ENCODE results near the gene JARID2. TPM values are rescaled to one million over a fixed set of nuclear protein-coding genes. Genes with fewer than 3 reads are reported as not detected.

JARID2 gene
- total and polyA plus RNA-seq, 2 of the 13 experiments (the other 11 are each of a cell fraction or from before 2014, with no cell fraction given) = 7.5 to 10.3 TPM

DNA sequence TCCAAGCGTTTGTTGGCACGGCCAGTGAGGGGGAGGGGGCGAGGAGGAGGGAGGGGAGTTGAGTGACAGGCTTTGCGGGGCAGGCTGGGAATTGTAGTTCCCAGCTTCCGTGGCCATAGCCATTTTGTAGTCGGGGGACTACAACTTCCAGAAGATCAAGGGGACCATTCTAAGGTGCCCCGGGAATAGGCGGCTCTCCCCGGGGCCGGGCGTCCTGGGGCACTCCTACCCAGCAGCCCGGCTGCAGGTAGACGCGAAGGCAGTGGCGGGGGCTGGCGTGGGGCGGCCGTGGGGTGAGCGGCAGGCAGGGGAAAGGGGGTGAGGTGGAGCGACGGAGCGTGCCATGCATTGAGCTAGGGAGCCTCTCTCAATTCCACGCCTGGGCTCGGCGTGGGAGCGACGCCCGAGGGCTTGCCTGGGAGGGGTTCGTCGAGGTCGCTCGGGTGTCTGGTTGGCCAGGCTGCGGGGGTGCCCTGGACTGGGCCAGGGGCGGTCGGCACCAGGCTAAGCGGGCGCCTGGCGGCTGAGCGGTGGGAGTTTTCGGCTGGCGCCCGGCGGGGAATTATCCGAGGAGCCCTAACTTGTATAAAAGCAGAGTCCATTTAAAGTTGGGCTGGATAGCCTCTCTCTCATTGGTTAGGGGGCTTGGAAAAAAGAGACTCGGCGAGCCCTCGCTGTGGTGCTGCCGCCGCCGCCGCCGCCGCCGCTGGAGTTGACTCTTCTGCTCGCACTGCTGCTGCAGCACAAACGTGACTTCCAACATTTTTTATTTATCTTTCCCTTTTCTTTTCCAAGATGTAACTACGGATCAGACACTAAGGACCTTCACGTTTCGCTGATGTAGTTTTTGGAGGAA, at the start of gene JARID2 (continued):
- TF ChIP-seq, protein P1, sequence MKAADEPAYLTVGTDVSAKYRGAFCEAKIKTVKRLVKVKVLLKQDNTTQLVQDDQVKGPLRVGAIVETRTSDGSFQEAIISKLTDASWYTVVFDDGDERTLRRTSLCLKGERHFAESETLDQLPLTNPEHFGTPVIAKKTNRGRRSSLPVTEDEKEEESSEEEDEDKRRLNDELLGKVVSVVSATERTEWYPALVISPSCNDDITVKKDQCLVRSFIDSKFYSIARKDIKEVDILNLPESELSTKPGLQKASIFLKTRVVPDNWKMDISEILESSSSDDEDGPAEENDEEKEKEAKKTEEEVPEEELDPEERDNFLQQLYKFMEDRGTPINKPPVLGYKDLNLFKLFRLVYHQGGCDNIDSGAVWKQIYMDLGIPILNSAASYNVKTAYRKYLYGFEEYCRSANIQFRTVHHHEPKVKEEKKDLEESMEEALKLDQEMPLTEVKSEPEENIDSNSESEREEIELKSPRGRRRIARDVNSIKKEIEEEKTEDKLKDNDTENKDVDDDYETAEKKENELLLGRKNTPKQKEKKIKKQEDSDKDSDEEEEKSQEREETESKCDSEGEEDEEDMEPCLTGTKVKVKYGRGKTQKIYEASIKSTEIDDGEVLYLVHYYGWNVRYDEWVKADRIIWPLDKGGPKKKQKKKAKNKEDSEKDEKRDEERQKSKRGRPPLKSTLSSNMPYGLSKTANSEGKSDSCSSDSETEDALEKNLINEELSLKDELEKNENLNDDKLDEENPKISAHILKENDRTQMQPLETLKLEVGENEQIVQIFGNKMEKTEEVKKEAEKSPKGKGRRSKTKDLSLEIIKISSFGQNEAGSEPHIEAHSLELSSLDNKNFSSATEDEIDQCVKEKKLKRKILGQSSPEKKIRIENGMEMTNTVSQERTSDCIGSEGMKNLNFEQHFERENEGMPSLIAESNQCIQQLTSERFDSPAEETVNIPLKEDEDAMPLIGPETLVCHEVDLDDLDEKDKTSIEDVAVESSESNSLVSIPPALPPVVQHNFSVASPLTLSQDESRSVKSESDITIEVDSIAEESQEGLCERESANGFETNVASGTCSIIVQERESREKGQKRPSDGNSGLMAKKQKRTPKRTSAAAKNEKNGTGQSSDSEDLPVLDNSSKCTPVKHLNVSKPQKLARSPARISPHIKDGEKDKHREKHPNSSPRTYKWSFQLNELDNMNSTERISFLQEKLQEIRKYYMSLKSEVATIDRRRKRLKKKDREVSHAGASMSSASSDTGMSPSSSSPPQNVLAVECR (CRISPR knock-in tag; IDR thresholded peaks at IDR 0.05; ENCODE audit: borderline replicate concordance) = peak; percentile 74
- TF ChIP-seq ZNF772 (CRISPR knock-in tag; IDR thresholded peaks at IDR 0.05) (no peak; the same call in 1 of the 2 replicates), ZFP82 (CRISPR knock-in tag; IDR thresholded peaks at IDR 0.05; ENCODE audit: borderline replicate concordance) (peak; percentile 87; the same call in 1 of the 2 replicates), SCMH1 (CRISPR knock-in tag; IDR thresholded peaks at IDR 0.05; ENCODE audit: borderline replicate concordance) (no peak), ZKSCAN8 (CRISPR knock-in tag; IDR thresholded peaks at IDR 0.05; ENCODE audit: borderline replicate concordance) (no peak), TARDBP (CRISPR knock-in tag; IDR thresholded peaks at IDR 0.05) (peak; percentile 28; the same call in 1 of the 2 replicates), NR2F1 (CRISPR knock-in tag; IDR thresholded peaks at IDR 0.05) (peak in 1 of 2 experiments; percentile 42; a peak in 1 of 4 replicates), ASH2L (IDR thresholded peaks at IDR 0.05; ENCODE audit: insufficient read length, low read depth, low read length) (peak; percentile 95), FOXK2 (IDR thresholded peaks at IDR 0.05) (no peak), ZNF577 (CRISPR knock-in tag; IDR thresholded peaks at IDR 0.05; ENCODE audit: borderline replicate concordance, low read depth) (peak; percentile 92; the same call in 1 of the 2 replicates), ZFP62 (CRISPR knock-in tag; IDR thresholded peaks at IDR 0.05) (no peak), ZMAT3 (CRISPR knock-in tag; conservative IDR thresholded peaks at IDR 0.05) (peak; percentile 23; the same call in 1 of the 2 replicates), ZNF383 (CRISPR knock-in tag; IDR thresholded peaks at IDR 0.05; ENCODE audit: borderline replicate concordance) (peak; percentile 91; the same call in 1 of the 2 replicates), NFYC (CRISPR knock-in tag; IDR thresholded peaks at IDR 0.05) (peak; percentile 67)
- TF ChIP-seq, protein P2, sequence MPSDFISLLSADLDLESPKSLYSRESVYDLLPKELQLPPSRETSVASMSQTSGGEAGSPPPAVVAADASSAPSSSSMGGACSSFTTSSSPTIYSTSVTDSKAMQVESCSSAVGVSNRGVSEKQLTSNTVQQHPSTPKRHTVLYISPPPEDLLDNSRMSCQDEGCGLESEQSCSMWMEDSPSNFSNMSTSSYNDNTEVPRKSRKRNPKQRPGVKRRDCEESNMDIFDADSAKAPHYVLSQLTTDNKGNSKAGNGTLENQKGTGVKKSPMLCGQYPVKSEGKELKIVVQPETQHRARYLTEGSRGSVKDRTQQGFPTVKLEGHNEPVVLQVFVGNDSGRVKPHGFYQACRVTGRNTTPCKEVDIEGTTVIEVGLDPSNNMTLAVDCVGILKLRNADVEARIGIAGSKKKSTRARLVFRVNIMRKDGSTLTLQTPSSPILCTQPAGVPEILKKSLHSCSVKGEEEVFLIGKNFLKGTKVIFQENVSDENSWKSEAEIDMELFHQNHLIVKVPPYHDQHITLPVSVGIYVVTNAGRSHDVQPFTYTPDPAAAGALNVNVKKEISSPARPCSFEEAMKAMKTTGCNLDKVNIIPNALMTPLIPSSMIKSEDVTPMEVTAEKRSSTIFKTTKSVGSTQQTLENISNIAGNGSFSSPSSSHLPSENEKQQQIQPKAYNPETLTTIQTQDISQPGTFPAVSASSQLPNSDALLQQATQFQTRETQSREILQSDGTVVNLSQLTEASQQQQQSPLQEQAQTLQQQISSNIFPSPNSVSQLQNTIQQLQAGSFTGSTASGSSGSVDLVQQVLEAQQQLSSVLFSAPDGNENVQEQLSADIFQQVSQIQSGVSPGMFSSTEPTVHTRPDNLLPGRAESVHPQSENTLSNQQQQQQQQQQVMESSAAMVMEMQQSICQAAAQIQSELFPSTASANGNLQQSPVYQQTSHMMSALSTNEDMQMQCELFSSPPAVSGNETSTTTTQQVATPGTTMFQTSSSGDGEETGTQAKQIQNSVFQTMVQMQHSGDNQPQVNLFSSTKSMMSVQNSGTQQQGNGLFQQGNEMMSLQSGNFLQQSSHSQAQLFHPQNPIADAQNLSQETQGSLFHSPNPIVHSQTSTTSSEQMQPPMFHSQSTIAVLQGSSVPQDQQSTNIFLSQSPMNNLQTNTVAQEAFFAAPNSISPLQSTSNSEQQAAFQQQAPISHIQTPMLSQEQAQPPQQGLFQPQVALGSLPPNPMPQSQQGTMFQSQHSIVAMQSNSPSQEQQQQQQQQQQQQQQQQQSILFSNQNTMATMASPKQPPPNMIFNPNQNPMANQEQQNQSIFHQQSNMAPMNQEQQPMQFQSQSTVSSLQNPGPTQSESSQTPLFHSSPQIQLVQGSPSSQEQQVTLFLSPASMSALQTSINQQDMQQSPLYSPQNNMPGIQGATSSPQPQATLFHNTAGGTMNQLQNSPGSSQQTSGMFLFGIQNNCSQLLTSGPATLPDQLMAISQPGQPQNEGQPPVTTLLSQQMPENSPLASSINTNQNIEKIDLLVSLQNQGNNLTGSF (CRISPR knock-in tag; IDR thresholded peaks at IDR 0.05) = no peak
- TF ChIP-seq, protein P3, sequence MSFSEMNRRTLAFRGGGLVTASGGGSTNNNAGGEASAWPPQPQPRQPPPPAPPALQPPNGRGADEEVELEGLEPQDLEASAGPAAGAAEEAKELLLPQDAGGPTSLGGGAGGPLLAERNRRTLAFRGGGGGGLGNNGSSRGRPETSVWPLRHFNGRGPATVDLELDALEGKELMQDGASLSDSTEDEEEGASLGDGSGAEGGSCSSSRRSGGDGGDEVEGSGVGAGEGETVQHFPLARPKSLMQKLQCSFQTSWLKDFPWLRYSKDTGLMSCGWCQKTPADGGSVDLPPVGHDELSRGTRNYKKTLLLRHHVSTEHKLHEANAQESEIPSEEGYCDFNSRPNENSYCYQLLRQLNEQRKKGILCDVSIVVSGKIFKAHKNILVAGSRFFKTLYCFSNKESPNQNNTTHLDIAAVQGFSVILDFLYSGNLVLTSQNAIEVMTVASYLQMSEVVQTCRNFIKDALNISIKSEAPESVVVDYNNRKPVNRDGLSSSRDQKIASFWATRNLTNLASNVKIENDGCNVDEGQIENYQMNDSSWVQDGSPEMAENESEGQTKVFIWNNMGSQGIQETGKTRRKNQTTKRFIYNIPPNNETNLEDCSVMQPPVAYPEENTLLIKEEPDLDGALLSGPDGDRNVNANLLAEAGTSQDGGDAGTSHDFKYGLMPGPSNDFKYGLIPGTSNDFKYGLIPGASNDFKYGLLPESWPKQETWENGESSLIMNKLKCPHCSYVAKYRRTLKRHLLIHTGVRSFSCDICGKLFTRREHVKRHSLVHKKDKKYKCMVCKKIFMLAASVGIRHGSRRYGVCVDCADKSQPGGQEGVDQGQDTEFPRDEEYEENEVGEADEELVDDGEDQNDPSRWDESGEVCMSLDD (CRISPR knock-in tag; IDR thresholded peaks at IDR 0.05; ENCODE audit: borderline replicate concordance) = peak; percentile 80; the same call in 1 of the 2 replicates

Data from HepG2 (cell line).